SK-N-MC (cell line): ENCODE measurements around the gene MEA1.

Source experiments
- EZH2 ChIP-seq: fragments of 200-600 bp; sonication (generic); IDR thresholded peaks from one replicate; pipeline ENCODE4 v1.6.1; 2017; ENCODE audit warnings: antibody characterized with exemption
- FOXP2 ChIP-seq: optimal IDR thresholded peaks from 2 replicates; pipeline ENCODE3; 2011; ENCODE audit warnings: mild to moderate bottlenecking, moderate library complexity; ENCODE audit not compliant: insufficient read depth; ENCODE audit errors: extremely low read length, control extremely low read depth
- POLR2AphosphoS5 ChIP-seq: IDR thresholded peaks from 2 replicates; pipeline ENCODE4 v1.6.1; 2012; ENCODE audit warnings: mild to moderate bottlenecking, low read depth, low read length, borderline replicate concordance

DNA sequence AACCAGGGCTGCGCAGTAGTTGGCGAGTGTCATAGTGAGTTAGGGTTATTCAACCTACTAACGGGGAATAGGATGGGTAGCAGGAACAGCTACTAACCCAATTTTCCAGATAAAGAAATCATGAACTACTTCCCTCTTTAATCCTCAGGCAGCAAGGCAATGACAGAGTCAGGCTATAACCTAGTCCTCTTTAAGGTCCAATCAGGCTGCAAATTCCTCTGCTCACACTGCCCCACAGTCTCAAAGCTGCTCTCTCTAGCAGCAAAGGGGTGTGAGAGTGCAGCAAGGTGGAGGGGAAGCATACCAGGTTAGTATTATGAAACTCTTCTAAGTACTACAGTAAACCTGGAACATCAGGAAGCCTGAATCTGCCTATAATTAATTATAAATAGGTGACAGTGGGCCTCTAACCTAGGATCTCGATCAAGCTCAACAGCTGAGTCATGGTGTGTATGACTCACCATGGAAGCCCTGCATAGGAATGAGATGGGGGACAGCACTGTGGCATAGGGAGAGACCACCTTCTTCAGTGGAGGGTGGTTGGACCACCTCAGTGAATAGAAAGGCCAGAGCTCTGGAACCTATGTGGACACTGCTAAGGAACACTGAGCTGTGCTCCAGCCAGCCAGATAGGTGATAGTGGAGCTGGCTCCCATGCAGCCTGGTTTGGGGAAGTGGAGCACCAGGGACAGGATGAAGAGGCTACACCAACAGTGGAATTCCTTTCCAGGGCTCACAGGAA lies 42.7 kb downstream of the MEA1 start:
- TF ChIP-seq POLR2AphosphoS5: no peak
- TF ChIP-seq EZH2: no peak
- TF ChIP-seq FOXP2: no peak
